Measurements from ENCODE around the gene TSEN34.

DNA sequence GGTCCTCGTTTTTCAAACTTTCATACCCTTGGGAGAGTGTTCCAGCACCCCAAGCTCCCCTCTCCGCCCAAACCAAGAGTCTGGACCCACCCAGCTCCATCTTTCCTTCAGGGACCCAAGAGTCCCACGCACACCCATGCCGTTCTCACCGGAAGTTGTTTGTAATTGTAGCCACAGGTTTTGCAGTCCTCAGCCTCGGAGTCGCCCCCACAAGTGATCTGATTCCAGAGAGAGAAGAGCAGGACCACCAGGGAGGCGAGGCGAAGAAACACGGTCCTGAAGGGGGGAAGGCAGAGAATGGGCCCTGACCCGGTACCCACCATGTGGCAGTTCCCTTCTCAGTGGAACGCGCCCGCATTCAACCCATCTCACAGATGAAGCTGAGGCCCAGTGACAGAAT lies 28.2 kb upstream of the TSEN34 start:
- TF ChIP-seq, protein P1, sequence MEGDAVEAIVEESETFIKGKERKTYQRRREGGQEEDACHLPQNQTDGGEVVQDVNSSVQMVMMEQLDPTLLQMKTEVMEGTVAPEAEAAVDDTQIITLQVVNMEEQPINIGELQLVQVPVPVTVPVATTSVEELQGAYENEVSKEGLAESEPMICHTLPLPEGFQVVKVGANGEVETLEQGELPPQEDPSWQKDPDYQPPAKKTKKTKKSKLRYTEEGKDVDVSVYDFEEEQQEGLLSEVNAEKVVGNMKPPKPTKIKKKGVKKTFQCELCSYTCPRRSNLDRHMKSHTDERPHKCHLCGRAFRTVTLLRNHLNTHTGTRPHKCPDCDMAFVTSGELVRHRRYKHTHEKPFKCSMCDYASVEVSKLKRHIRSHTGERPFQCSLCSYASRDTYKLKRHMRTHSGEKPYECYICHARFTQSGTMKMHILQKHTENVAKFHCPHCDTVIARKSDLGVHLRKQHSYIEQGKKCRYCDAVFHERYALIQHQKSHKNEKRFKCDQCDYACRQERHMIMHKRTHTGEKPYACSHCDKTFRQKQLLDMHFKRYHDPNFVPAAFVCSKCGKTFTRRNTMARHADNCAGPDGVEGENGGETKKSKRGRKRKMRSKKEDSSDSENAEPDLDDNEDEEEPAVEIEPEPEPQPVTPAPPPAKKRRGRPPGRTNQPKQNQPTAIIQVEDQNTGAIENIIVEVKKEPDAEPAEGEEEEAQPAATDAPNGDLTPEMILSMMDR (IDR thresholded peaks at IDR 0.05; ENCODE audit: insufficient read depth, low read depth, low read length): no peak
- no peak for TF ChIP-seq EZH2 (IDR thresholded peaks at IDR 0.05; ENCODE audit: insufficient read depth, low read length)

All from astrocyte (in vitro differentiated cells and primary cell).